ENCODE measurements around the gene NAA40. TPM values are rescaled to one million over a fixed set of nuclear protein-coding genes. Genes with fewer than 3 reads are reported as not detected.
"Not testable (repeated sequence)": the region's sequence is repeated elsewhere in the genome, so short reads cannot be mapped to it uniquely, and the experiment has no call there.

NAA40 gene
- total and polyA plus RNA-seq, 2 donors (not counting 1 experiment from before 2014, with no cell fraction given), result 9.2 to 19.7 TPM

GRCh38 chr11:63961608-63962412 lies 23.0 kb downstream of the NAA40 start:
- H3K4me1 ChIP-seq (ENCODE audit: control insufficient read depth, extremely low read depth, insufficient read depth, low read length), result no peaks in the 10 kb centered on the region
- H3K4me2 ChIP-seq (ENCODE audit: extremely low read depth, insufficient read depth, low read length), result no peak overlapping the region
- no peak overlapping the region for H3K9ac ChIP-seq (ENCODE audit: insufficient read depth, low read length)
- DNase-seq (ENCODE audit: low read depth in 2 of 2), result peak in 1 of 2 donors; percentile 78
- no peaks in the 10 kb centered on the region for H3K36me3 ChIP-seq (ENCODE audit: control insufficient read depth, insufficient read depth, low read length)
- no peaks in the 10 kb centered on the region for H3K9me3 ChIP-seq (ENCODE audit: control insufficient read depth, insufficient read depth, low read depth, low read length)
- H3K4me3 ChIP-seq (replicated peaks in 1 of 4; ENCODE audit: control extremely low read depth in 1 of 4, insufficient read depth in 1 of 4, low read depth in 3 of 4, low read length in 4 of 4), result no peak overlapping the region
- H4K20me1 ChIP-seq (ENCODE audit: control insufficient read depth, extremely low read depth, insufficient read depth, low read length), result no peaks in the 10 kb centered on the region
- no peak overlapping the region for H3K27ac ChIP-seq (ENCODE audit: insufficient read depth, low read length)
- TF ChIP-seq EZH2 (IDR thresholded peaks at IDR 0.05; ENCODE audit: low read length, missing control alignments), result no peak
- TF ChIP-seq, protein P1, sequence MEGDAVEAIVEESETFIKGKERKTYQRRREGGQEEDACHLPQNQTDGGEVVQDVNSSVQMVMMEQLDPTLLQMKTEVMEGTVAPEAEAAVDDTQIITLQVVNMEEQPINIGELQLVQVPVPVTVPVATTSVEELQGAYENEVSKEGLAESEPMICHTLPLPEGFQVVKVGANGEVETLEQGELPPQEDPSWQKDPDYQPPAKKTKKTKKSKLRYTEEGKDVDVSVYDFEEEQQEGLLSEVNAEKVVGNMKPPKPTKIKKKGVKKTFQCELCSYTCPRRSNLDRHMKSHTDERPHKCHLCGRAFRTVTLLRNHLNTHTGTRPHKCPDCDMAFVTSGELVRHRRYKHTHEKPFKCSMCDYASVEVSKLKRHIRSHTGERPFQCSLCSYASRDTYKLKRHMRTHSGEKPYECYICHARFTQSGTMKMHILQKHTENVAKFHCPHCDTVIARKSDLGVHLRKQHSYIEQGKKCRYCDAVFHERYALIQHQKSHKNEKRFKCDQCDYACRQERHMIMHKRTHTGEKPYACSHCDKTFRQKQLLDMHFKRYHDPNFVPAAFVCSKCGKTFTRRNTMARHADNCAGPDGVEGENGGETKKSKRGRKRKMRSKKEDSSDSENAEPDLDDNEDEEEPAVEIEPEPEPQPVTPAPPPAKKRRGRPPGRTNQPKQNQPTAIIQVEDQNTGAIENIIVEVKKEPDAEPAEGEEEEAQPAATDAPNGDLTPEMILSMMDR (conservative IDR thresholded peaks at IDR 0.05 in 1 of 2, IDR thresholded peaks at IDR 0.05 in 1 of 2; ENCODE audit: low read depth in 1 of 2, low read length in 2 of 2), result no peak
- H3K79me2 ChIP-seq (ENCODE audit: control insufficient read depth, insufficient read depth, low read length), result no peaks in the 10 kb centered on the region
- H3K27me3 ChIP-seq (ENCODE audit: control insufficient read depth, insufficient read depth, low read length), result no peaks in the 10 kb centered on the region
- no peak overlapping the region for H2AFZ ChIP-seq (ENCODE audit: low read length)

GRCh38 chr11:63963895-63964294 lies 25.1 kb downstream of the NAA40 start:
- not testable (repeated sequence) for H3K4me3 ChIP-seq (replicated peaks in 1 of 4; ENCODE audit: control extremely low read depth in 1 of 4, insufficient read depth in 1 of 4, low read depth in 3 of 4, low read length in 4 of 4); H3K27me3 ChIP-seq (ENCODE audit: control insufficient read depth, insufficient read depth, low read length); H3K9me3 ChIP-seq (ENCODE audit: control insufficient read depth, insufficient read depth, low read depth, low read length); H3K4me1 ChIP-seq (ENCODE audit: control insufficient read depth, extremely low read depth, insufficient read depth, low read length); H4K20me1 ChIP-seq (ENCODE audit: control insufficient read depth, extremely low read depth, insufficient read depth, low read length); H3K27ac ChIP-seq (ENCODE audit: insufficient read depth, low read length); H2AFZ ChIP-seq (ENCODE audit: low read length); H3K4me2 ChIP-seq (ENCODE audit: extremely low read depth, insufficient read depth, low read length); H3K9ac ChIP-seq (ENCODE audit: insufficient read depth, low read length); DNase-seq (ENCODE audit: low read depth in 2 of 2); H3K79me2 ChIP-seq (ENCODE audit: control insufficient read depth, insufficient read depth, low read length); H3K36me3 ChIP-seq (ENCODE audit: control insufficient read depth, insufficient read depth, low read length)

- no peak for TF ChIP-seq EZH2 (IDR thresholded peaks at IDR 0.05; ENCODE audit: low read length, missing control alignments)
- TF ChIP-seq, protein P1 (conservative IDR thresholded peaks at IDR 0.05 in 1 of 2, IDR thresholded peaks at IDR 0.05 in 1 of 2; ENCODE audit: low read depth in 1 of 2, low read length in 2 of 2), result no peak
- no peaks in the 10 kb centered on the region for H3K27me3 ChIP-seq (ENCODE audit: control insufficient read depth, insufficient read depth, low read length)
- H4K20me1 ChIP-seq (ENCODE audit: control insufficient read depth, extremely low read depth, insufficient read depth, low read length), result no peaks in the 10 kb centered on the region
- no peaks in the 10 kb centered on the region for H3K79me2 ChIP-seq (ENCODE audit: control insufficient read depth, insufficient read depth, low read length)
- DNase-seq (ENCODE audit: low read depth in 2 of 2), result no peak
- no peaks in the 10 kb centered on the region for H3K36me3 ChIP-seq (ENCODE audit: control insufficient read depth, insufficient read depth, low read length)
- no peak overlapping the region for H3K27ac ChIP-seq (ENCODE audit: insufficient read depth, low read length)
- H3K4me3 ChIP-seq (replicated peaks in 1 of 4; ENCODE audit: control extremely low read depth in 1 of 4, insufficient read depth in 1 of 4, low read depth in 3 of 4, low read length in 4 of 4), result no peak overlapping the region
- H3K9ac ChIP-seq (ENCODE audit: insufficient read depth, low read length), result no peak overlapping the region
- H2AFZ ChIP-seq (ENCODE audit: low read length), result no peak overlapping the region
- H3K9me3 ChIP-seq (ENCODE audit: control insufficient read depth, insufficient read depth, low read depth, low read length), result no peaks in the 10 kb centered on the region
- H3K4me1 ChIP-seq (ENCODE audit: control insufficient read depth, extremely low read depth, insufficient read depth, low read length), result no peaks in the 10 kb centered on the region
- no peak overlapping the region for H3K4me2 ChIP-seq (ENCODE audit: extremely low read depth, insufficient read depth, low read length)
Observed at GRCh38 chr11:63966444-63966843, 27.6 kb downstream of the NAA40 start.
